Inflammatory macrophage treated with lipopolysaccharide for 1 hour (primary cell): ENCODE measurements around the gene SLC5A11.
"Not testable (repeated sequence)": the region's sequence is repeated elsewhere in the genome, so short reads cannot be mapped to it uniquely, and the experiment has no call there.

Experiments used
- DNase-seq, 2 donors: peaks; one replicate each; pipeline ENCODE4 v3.0.0-alpha.2; 2020 to 2022

Gene SLC5A11

DNA sequence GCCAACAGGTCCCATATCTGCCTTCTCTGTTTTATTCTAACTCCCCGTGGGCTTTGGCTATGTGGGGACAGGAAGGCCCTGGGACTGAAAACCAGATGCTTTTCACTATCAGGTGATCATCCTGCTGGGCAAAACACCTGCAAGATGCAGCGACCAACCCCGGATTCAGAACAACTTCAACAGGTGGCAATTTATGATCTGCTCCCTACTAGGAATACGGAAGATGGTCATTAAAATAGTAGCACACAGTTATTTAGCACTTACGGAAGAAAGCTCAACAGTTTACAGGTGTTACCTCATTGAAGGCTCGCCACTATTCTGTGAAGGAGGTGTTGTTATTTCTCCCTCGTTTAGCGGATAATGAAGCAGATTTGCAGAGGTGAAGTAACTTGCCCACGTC lies 7.8 kb upstream of the SLC5A11 start:
- DNase-seq, result no peak

- DNase-seq, result peak; percentile 36 to 49
Measured at GRCh38 chr16:24838554-24839266, 7.1 kb upstream of the SLC5A11 start.

DNA sequence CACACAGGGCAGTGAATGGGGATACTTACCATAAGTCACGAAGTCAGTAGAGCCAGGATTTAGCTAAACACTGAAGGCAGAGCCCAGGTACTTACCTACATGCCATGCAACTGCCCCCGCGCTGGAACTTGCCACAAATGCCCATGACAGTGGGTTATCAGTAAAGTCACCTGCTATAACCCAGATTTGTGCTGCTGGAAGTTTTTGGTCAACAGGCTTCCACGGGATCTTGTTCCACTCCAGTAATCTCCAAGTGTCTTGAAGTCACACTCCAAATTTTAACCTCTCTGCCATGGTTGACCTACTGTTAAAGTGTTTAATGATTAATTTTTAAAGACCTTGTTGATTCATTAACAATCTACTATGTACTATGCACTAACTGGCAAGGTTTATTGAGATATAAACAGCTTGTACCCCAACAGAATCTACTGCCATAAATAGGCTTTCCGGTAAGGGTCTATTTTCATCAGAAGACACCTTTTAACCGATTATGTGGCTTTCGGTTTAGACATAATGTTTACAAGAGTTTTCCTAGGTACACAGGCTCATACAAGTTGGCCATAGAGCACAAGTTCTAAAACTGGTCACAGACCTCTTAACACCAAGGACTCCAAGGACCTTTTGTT lies 6.3 kb upstream of the SLC5A11 start:
- no peak for DNase-seq

DNA sequence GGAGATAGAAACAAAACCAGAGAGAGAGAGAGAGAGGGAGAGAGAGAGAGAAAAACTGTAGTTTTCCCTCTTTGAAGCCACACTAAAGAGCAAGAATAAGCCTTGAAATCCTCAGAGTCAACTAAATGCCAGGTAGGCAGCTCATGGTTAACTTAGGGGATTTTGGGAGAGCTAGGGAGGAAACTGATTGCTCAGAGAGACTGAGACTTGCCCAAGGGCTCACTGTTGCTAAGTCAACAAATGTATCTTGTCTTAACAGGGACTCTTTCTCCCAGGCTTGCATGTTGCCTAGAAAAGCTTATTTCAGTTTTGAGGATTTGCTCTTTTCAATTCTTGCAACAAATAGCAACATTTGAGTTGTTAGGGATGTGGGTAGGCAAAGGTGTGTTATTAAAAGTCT lies 4.5 kb upstream of the SLC5A11 start:
- DNase-seq, result peak in 1 of 2 donors; percentile 1

- no peak for DNase-seq
Measured at GRCh38 chr16:24844101-24845030, 1.4 kb upstream of the SLC5A11 start.

GRCh38 chr16:24845031-24845365 lies 765 bp upstream of the SLC5A11 start:
- DNase-seq, result not testable (repeated sequence)

GRCh38 chr16:24846548-24847357 lies 990 bp downstream of the SLC5A11 start:
- DNase-seq, result no peak

DNA sequence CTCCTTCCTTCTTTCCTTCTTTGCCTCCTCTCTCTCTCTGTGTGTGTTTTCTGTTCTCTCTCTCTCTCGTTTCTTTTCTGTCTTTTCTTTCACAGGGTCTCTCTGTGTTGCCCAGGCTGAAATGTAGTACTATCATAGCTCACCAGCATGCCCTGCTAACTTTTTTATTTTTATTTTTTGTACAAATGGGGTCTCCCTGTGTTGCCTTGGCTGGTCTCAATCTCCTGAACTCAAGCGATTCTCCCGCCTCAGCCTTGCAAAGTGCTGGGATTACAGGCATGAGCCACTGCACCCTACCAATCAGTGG lies 1.5 kb downstream of the SLC5A11 start:
- DNase-seq, result no peak

DNA sequence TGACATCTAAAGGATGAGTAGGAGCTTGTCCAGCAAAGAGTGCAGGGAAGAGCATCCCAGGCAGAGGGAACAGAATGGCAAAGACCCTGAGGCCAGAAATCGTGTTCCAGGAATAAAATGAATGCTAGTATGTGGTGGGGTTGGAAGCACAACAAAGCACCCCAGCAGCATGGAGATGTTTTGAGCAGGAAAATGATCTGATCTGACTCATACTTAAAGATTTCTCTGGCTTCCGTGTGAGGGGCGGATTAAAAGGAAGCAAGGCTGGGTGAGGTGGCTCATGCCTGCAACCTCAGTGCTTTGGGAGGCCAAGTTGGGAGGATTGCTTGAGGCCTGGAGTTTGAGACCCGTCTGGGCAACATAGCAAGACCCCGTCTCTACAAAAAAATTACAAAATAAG lies 2.3 kb downstream of the SLC5A11 start:
- DNase-seq, result no peak

- DNase-seq, result no peak
Measured at GRCh38 chr16:24849641-24850040, 3.9 kb downstream of the SLC5A11 start.

- DNase-seq, result no peak
Measured at GRCh38 chr16:24850289-24850938, 4.7 kb downstream of the SLC5A11 start.

DNA sequence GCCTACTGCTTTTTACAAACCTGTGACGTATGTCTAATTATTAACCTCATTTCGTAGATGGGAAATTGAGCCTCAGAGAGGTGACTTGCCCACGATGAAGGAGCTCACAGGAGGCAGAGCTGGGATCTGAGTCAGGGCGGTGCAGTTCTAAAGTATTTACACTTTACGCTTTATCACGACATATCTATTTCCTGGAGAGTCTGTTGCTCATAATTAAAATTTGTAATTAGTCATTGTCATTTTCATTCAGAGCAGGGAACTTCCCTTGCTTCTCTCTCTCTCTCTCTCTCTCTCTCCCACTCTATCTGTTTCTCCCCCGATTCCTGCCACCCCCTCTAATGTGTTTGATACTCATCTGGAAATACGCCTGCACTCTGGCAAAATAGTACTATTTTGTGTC lies 5.9 kb downstream of the SLC5A11 start:
- DNase-seq, result no peak

- DNase-seq, result no peak
Measured at GRCh38 chr16:24852281-24852721, 6.5 kb downstream of the SLC5A11 start.

DNA sequence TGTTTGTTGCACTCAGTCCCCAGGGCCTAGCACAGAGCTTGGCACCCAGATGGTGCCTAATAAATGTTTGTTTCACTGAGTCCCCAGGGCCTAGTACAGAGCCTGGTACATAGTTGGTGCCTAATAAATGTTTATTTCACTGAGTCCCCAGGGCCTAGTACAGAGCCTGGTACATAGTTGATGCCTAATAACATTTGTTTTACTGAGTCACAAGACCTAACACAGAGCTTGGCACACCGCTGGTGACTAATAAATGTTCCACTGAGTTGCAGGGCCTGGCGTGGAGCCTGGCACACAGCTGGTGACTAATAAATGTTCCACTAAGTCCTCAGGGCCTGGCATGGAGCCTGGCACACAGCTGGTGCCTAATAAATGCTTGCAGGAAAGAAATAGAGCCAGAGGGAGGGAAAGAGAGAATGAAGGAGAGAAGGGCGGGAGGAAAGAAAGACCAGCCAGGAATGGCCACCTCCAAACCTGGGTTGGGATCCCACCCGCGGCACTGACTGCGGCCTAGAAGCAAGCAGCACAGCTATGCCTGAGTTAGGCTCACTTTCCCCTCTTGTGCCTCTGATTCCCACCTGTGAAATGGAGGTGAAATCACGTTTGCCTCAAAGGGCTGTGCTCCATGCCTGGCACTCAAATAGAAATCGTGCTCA lies 7.5 kb downstream of the SLC5A11 start:
- no peak for DNase-seq

DNA sequence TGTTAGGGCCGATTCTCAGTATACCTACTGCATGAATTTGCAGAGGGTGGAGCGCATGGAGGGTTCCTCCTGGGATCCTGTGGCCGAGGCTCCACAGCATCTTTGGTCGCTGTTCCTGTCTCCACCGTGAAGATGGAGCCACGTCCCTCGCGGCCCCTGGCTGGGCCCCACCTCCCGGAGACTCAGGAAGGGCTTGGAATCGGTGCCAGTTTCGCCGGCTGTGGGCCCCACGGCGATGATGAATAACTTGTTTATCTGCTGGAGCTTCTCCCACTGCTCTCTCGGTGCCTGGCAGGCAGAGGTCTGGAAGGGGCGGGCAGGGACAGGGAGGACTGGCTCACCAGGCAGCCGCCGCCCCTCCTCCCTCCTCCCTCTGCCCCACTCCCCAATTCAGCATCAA lies 8.1 kb downstream of the SLC5A11 start:
- DNase-seq, result no peak

DNA sequence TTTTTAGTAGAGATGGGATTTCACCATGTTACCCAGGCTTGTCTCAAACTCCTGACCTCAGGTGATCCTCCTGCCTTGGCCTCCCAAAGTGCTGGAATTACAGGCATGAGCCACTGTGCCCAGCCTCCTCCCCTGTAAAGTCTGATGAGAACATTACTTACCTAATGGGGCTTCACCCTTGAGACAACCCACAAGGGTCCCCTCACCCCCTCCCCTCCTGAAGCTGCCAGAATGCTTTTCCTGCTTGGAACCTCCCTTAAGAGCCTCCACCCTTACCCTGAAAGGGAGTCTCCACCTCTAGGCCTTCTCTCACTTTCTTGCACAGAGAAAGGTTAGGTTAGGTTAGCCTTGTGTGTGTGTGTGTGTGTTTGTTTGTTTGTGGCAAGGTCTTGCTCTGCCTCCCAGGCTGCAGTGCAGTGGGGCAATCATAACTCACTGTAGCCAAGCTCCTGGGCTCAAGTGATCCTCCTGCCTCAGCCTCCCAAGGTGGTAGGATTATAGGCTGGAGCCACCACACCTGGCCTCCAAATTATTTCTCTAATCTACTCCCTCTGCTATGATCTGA lies 8.9 kb downstream of the SLC5A11 start:
- DNase-seq, result no peak

DNA sequence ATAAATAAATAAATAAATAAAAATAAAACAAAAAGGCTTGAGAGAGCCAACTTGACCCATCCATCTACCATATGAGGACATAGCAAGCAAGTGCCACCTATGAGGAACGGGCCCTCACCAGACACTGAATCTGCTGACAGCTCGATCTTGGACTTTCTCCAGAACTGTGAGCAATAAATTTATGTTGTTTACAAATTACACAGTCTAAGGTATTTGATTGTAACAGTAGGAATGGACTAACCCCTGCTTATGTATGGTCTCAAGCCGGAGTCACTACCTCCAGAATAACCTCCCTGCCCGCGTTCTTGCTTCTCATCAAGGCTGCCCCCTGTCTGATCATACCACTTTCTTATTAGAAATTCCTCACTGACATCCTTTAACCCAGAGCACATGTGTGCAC lies 9.9 kb downstream of the SLC5A11 start:
- DNase-seq, result no peak

DNA sequence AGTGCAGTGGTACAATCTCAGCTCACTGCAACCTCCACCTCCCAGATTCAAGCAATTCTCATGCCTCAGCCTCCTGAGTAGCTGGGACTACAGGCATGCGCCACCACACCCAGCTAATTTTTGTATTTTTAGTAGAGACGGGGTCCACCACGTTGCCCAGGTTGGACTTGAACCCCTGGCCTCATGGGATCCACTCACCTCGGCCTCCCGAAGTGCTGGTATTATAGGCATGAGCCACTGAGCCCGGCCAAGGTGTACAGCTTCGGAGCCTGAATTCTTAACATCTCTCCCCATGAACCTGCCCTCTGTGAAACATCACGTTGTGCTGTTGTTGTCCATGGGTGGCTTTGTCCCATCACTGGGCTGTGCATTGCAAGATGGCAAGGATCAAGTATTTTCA lies 11.1 kb downstream of the SLC5A11 start:
- not testable (repeated sequence) for DNase-seq

DNA sequence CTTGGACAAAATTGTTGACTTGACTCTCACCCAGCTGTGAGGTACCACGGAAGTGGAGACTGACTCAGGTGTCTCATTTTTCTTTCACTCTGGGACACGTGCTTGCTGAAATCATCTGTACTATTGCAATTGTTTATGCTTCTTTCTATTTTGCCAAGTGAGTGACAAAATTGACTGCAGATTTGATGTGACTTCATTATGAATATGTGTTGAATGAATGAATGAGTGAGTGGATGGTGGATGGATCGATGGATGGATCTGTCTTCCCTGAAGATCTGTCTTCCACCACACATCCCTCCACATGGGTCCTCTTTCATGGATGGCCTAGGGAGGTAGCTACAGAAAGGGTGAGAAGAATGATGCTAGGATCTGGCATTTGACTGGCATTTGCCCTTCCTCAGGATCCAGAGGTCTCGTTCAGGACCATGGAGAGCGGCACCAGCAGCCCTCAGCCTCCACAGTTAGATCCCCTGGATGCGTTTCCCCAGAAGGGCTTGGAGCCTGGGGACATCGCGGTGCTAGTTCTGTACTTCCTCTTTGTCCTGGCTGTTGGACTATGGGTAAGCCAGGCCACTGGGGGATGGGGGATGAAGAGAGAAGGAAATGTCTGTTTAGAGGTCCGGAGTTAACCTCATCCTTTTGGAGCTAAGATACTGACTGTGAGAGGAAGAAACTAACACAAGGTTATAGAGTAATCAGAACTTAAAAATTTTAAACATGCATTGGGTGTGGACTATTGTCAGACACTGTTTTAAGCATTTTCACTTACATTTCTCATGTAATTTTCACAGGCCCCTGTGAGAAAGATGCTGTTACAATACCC lies 12.7 kb downstream of the SLC5A11 start:
- DNase-seq, result peak; percentile 9 to 31

GRCh38 chr16:24861461-24861860 lies 15.7 kb downstream of the SLC5A11 start:
- DNase-seq, result no peak
